ENCODE results near the gene SLC30A1.
"Not testable (repeated sequence)": the region's sequence is repeated elsewhere in the genome, so short reads cannot be mapped to it uniquely, and the experiment has no call there.

The SLC30A1 gene
- total RNA-seq: 12.9 to 30.7 (median 17.7) reads per million in 4 donors

- peak; percentile 99 for DNase-seq
These were observed at the start of gene SLC30A1 for GRCh38 chr1:211578640-211579439. SLC30A1 (minus strand) TSS chr1:211579161; CDS start chr1:211578612, 549 bp downstream.

- DNase-seq: no peak
These were observed 49.5 kb upstream of the SLC30A1 start for GRCh38 chr1:211628417-211628816.

- DNase-seq: no peak
These were observed 48.3 kb upstream of the SLC30A1 start for GRCh38 chr1:211627259-211627658.

GRCh38 chr1:211625866-211626265 is 46.9 kb upstream of the SLC30A1 start:
- not testable (repeated sequence) for DNase-seq

GRCh38 chr1:211625040-211625439 is 46.1 kb upstream of the SLC30A1 start:
- peak in 2 of 5 donors; percentile 8 to 25 for DNase-seq

- DNase-seq: peak in 1 of 5 donors; percentile 48
These were observed 44.6 kb upstream of the SLC30A1 start for GRCh38 chr1:211623515-211623914.

GRCh38 chr1:211621447-211622198 is 42.7 kb upstream of the SLC30A1 start:
- DNase-seq: no peak

- no peak for DNase-seq
These were observed 41.1 kb upstream of the SLC30A1 start for GRCh38 chr1:211620097-211620496.

- no peak for DNase-seq
These were observed 40.4 kb upstream of the SLC30A1 start for GRCh38 chr1:211619033-211619996.

GRCh38 chr1:211616965-211617297 is 38.0 kb upstream of the SLC30A1 start:
- no peak for DNase-seq

- DNase-seq: no peak
These were observed 37.4 kb upstream of the SLC30A1 start for GRCh38 chr1:211616231-211616964.

GRCh38 chr1:211614615-211615014 is 35.7 kb upstream of the SLC30A1 start:
- DNase-seq: no peak

GRCh38 chr1:211613951-211614350 is 35.0 kb upstream of the SLC30A1 start:
- DNase-seq: no peak

- peak in 1 of 5 donors; percentile 8 for DNase-seq
These were observed 34.4 kb upstream of the SLC30A1 start for GRCh38 chr1:211613108-211613947.

- DNase-seq: no peak
These were observed 33.8 kb upstream of the SLC30A1 start for GRCh38 chr1:211612786-211613107.

GRCh38 chr1:211611818-211612217 is 32.9 kb upstream of the SLC30A1 start:
- DNase-seq: no peak

GRCh38 chr1:211610779-211611556 is 32.0 kb upstream of the SLC30A1 start:
- no peak for DNase-seq

GRCh38 chr1:211609120-211610024 is 30.4 kb upstream of the SLC30A1 start:
- no peak for DNase-seq

- DNase-seq: no peak
These were observed 29.0 kb upstream of the SLC30A1 start for GRCh38 chr1:211607754-211608473.
